Left ventricle myocardium inferior (tissue), 1 donor: ENCODE measurements around the gene ACTR3. TPM values are rescaled to one million over a fixed set of nuclear protein-coding genes. Genes with fewer than 3 reads are reported as not detected.

Source experiments
- DNase-seq: peaks from one replicate; pipeline ENCODE4 v3.0.0-alpha.2; 2020
- H3K27ac ChIP-seq: fragments of 200-600 bp; replicated peaks from 2 replicates; pipeline ENCODE4 v1.8.0; 2021
- H3K27me3 ChIP-seq: fragments of 200-600 bp; 2 replicates; pipeline ENCODE4 v1.8.0; 2021; ENCODE audit warnings: low read depth
- H3K36me3 ChIP-seq: fragments of 200-600 bp; 2 replicates; pipeline ENCODE4 v1.8.0; 2021
- H3K4me1 ChIP-seq: fragments of 200-600 bp; 2 replicates; pipeline ENCODE4 v1.8.0; 2021
- H3K4me3 ChIP-seq: fragments of 200-600 bp; 2 replicates; pipeline ENCODE4 v1.8.0; 2021; ENCODE audit warnings: mild to moderate bottlenecking, moderate library complexity
- H3K9me3 ChIP-seq: fragments of 200-600 bp; replicated peaks from 2 replicates; pipeline ENCODE4 v1.8.0; 2021
- intact Hi-C: fragments of 100-400 bp; cut with micrococcal nuclease; formaldehyde crosslinking; loops from one replicate; pipeline ENCODE4 v1.11.0; 2022
- total RNA-seq: library from RNA; stranded (reverse); fragmentation: NEBNext Ultra II Directional; extraction: Animal tissue kit (Norgen Biotek cat#: 25700); gene quantifications from one replicate; pipeline ENCODE4 v1.2.1, GENCODE V29; 2021
- TF ChIP-seq, protein P1 (sequence below): fragments of 200-600 bp; IDR thresholded peaks from 2 replicates; pipeline ENCODE4 v1.8.0; 2021; ENCODE audit warnings: antibody characterized with exemption, mild to moderate bottlenecking, borderline replicate concordance
- donor health status: DM: no; HTN: yes; CAD: no; lungs with severe emphysema.

Gene ACTR3
- total RNA-seq, 1 donor from 2014 or later: 108 TPM

DNA sequence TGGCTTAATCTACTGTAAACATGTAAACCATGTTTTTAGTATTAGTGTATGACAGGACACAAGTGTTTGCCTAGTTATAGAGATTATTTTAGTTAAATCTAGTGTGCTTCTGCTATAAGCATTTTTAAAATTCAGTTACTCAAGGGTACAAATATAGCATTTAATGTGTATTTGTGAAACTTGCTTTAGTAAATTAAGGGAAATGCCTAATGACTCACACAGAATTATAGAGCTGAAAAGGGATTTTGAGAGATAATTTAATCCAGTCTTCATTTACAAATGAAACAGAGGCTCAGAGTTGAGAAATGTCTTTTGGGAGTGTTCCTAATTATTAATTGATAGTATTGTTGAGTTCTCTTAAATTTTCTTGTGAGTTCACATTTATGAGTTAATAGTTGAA is 8.2 kb downstream of the ACTR3 start:
- Histone ChIP-seq H3K4me3 (no peak overlapping the region), H3K36me3 (no peaks in the 10 kb centered on the region), H3K27me3 (no peaks in the 10 kb centered on the region), H3K9me3 (no peaks in the 10 kb centered on the region), H3K27ac (peak overlapping the region; percentile 10), H3K4me1 (peaks cover 90% of the 10 kb centered on the region)
- DNase-seq: no peak
- intact Hi-C loops: loop anchor here (10.0 kb wide), 1 partner anchor 143 kb away; the partner anchor contains the start of gene SLC35F5
- TF ChIP-seq, protein P1, sequence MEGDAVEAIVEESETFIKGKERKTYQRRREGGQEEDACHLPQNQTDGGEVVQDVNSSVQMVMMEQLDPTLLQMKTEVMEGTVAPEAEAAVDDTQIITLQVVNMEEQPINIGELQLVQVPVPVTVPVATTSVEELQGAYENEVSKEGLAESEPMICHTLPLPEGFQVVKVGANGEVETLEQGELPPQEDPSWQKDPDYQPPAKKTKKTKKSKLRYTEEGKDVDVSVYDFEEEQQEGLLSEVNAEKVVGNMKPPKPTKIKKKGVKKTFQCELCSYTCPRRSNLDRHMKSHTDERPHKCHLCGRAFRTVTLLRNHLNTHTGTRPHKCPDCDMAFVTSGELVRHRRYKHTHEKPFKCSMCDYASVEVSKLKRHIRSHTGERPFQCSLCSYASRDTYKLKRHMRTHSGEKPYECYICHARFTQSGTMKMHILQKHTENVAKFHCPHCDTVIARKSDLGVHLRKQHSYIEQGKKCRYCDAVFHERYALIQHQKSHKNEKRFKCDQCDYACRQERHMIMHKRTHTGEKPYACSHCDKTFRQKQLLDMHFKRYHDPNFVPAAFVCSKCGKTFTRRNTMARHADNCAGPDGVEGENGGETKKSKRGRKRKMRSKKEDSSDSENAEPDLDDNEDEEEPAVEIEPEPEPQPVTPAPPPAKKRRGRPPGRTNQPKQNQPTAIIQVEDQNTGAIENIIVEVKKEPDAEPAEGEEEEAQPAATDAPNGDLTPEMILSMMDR: no peak

DNA sequence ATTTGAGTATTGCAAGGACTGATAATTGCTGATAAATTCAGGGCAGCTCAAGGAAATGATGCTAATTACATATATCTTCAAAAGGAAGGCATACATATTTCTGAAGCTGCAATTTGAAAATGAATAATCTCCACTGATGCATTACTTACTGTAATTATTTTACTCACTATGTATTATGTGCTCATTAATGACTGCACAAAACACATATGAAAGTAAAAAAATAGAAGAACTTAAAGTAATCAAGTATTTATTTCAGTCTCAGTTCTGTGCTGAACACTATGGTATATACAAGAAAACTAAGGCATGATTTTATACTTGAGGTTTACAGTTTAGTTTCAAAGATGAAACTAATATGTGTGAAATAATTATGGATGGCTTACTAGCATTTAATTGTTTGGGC is 9.3 kb downstream of the ACTR3 start:
- peaks cover 90% of the 10 kb centered on the region for H3K4me1 ChIP-seq
- TF ChIP-seq, protein P1: no peak
- no peak for DNase-seq
- H3K27ac ChIP-seq: no peak overlapping the region
- no peaks in the 10 kb centered on the region for H3K9me3 ChIP-seq
- intact Hi-C loops: loop anchor here (10.0 kb wide), 1 partner anchor 144 kb away; the partner anchor contains the start of gene SLC35F5
- no peaks in the 10 kb centered on the region for H3K36me3 ChIP-seq
- no peaks in the 10 kb centered on the region for H3K27me3 ChIP-seq
- H3K4me3 ChIP-seq: no peak overlapping the region

DNA sequence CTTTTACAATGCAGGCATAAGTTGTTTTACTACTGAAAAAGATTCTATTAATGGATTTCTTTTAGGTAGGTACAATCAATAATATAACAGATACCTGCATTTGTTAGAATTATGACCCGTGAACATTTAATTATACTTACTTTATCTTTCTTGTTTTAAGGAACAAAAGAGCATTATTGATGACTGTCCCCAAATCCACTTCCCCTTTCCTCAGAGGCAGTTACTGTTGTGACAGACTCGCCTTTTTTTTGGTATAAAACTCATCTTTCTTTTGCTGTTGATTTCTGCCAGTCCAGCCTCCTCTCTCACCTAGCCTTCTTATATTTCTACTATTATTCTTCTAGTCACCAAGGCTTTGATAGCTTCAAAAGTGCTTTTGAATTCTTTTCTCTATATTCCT is 12.1 kb downstream of the ACTR3 start:
- Histone ChIP-seq H3K27me3 (no peaks in the 10 kb centered on the region), H3K4me3 (no peak overlapping the region), H3K9me3 (no peaks in the 10 kb centered on the region), H3K27ac (no peak overlapping the region), H3K36me3 (no peaks in the 10 kb centered on the region), H3K4me1 (peaks cover 75% of the 10 kb centered on the region)
- TF ChIP-seq, protein P1: no peak
- no peak for DNase-seq
- intact Hi-C loops: no loop called here

DNA sequence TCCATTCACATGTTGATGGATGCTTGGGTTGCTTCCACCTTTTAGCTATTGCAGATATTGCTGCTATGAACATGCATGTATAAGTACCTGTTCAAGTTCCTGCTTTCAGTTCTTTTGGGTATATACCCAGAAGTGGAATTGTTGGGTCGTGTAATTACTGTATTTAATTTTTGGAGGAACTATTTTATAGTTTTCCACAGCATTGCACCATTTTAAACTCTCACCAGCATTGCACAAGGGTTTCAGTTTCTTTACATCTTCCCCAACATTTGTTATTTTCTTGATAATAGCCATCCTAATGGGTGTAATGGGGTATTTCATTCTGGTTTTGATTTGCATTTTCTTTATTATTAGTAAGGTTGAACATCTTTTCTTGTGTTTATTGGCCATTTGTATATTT is 16.0 kb downstream of the ACTR3 start:
- Histone ChIP-seq H3K27me3 (no peaks in the 10 kb centered on the region), H3K4me1 (peaks cover 72% of the 10 kb centered on the region), H3K36me3 (no peaks in the 10 kb centered on the region), H3K4me3 (no peak overlapping the region), H3K9me3 (no peaks in the 10 kb centered on the region), H3K27ac (no peak overlapping the region)
- TF ChIP-seq, protein P1: no peak
- intact Hi-C loops: no loop called here
- no peak for DNase-seq

DNA sequence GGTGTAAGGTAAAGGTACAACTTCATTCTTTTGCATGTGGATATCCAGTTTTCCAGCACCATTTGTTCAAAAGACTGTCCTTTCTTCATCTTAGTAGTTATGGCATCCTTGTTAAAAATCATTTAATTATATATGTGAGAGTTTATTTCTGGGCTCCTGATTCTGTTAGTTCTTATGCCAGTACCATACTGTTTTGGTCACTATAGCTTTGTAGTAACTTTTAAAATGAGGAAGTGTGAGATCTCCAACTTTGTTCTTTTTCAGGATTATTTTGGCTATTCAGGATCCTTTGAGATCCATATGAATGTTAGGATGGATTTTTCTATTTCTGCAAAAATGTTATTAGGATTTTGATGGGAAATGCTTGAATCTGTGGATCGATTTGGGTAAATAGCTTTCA is 16.8 kb downstream of the ACTR3 start:
- peaks cover 74% of the 10 kb centered on the region for H3K4me1 ChIP-seq
- H3K27me3 ChIP-seq: no peaks in the 10 kb centered on the region
- TF ChIP-seq, protein P1: no peak
- H3K27ac ChIP-seq: no peak overlapping the region
- H3K36me3 ChIP-seq: no peaks in the 10 kb centered on the region
- intact Hi-C loops: no loop called here
- H3K9me3 ChIP-seq: no peaks in the 10 kb centered on the region
- no peak overlapping the region for H3K4me3 ChIP-seq
- no peak for DNase-seq
